B cell (primary cell): ENCODE data around the gene SHC4. TPM values are rescaled to one million over a fixed set of nuclear protein-coding genes. Genes with fewer than 3 reads are reported as not detected.

Experiments
- ATAC-seq: fragments of 200-7000 bp; cut with Tn5 transposase; one replicate; pipeline ENCODE4 v1.10.0; 2021; ENCODE audit warnings: low read depth, mild to moderate bottlenecking, moderate number of reproducible peaks, moderate library complexity
- CTCF ChIA-PET: fragments of 350-600 bp; sonication (Branson Sonifier 250); formaldehyde crosslinking; loops from one replicate; lab custom pipeline; 2021; ENCODE audit warnings: antibody characterized with exemption, inconsistent platforms; lab: Charles Lee
- POLR2A ChIA-PET: fragments of 350-600 bp; sonication (Branson Sonifier 250); formaldehyde crosslinking; loops from one replicate; lab custom pipeline; 2021; ENCODE audit warnings: antibody characterized with exemption; lab: Charles Lee
- DNase-seq: peaks from one replicate; pipeline ENCODE4 v3.0.0; 2013
- H2AFZ ChIP-seq: 2 replicates; pipeline ENCODE4 v1.6.1; 2012; ENCODE audit warnings: mild to moderate bottlenecking, low read depth, low read length; ENCODE audit not compliant: insufficient read depth, poor library complexity, severe bottlenecking
- H3K27ac ChIP-seq, 2 donors: 1 replicate in 1 of 2; 2 replicates in 1 of 2; pipeline ENCODE4 v1.5.1; 2012 to 2013; ENCODE audit warnings: low read length in 2 of 2, mild to moderate bottlenecking in 2 of 2, moderate library complexity in 1 of 2
- H3K27me3 ChIP-seq, 4 experiments: fragments of 200-600 bp in 1 of 4; sonication (generic) in 1 of 4; replicated peaks in 1 of 4; 1 replicate in 2 of 4; 2 replicates in 2 of 4; pipeline versions ENCODE4 v1.6.1 to v1.7.0; 2013 to 2016; ENCODE audit warnings: low read length in 3 of 4, mild to moderate bottlenecking in 2 of 4, mixed read lengths in 1 of 4, moderate library complexity in 1 of 4; ENCODE audit not compliant: insufficient read depth in 4 of 4, control insufficient read depth in 3 of 4; ENCODE audit errors: control extremely low read depth in 1 of 4
- H3K36me3 ChIP-seq, 2 experiments: replicated peaks in 1 of 2; 1 replicate in 1 of 2; 2 replicates in 1 of 2; pipeline versions ENCODE4 v1.6.1 to v1.7.1; 2013; ENCODE audit warnings: low read length in 1 of 2; ENCODE audit not compliant: insufficient read depth in 2 of 2, control insufficient read depth in 1 of 2; ENCODE audit errors: control extremely low read depth in 1 of 2, extremely low read depth in 1 of 2
- H3K4me1 ChIP-seq, 2 donors: fragments of 200-600 bp in 1 of 2; sonication (generic) in 1 of 2; 1 replicate in 1 of 2; 2 replicates in 1 of 2; pipeline versions ENCODE4 v1.5.1 to v1.6.1; 2013 to 2017; ENCODE audit warnings: low read length in 2 of 2; ENCODE audit not compliant: control insufficient read depth in 2 of 2, insufficient read depth in 2 of 2
- H3K4me2 ChIP-seq: replicated peaks from 2 replicates; pipeline ENCODE3; 2012; ENCODE audit warnings: mild to moderate bottlenecking, low read depth, low read length; ENCODE audit not compliant: poor library complexity, severe bottlenecking
- H3K4me3 ChIP-seq, 5 experiments: fragments of 200-600 bp in 1 of 5; sonication (generic) in 1 of 5; 1 replicate in 3 of 5; 2 replicates in 2 of 5; pipeline versions ENCODE4 v1.5.1 to v1.7.0; 2011 to 2016; ENCODE audit warnings: low read length in 4 of 5, mild to moderate bottlenecking in 4 of 5, low read depth in 2 of 5, control low read depth in 1 of 5, moderate library complexity in 1 of 5; ENCODE audit not compliant: insufficient read depth in 1 of 5; ENCODE audit errors: control extremely low read depth in 1 of 5, extremely low read depth in 1 of 5
- H3K79me2 ChIP-seq: fragments of 200-600 bp; sonication (generic); one replicate; pipeline ENCODE4 v1.6.0; 2016; ENCODE audit warnings: low read length; ENCODE audit not compliant: control insufficient read depth, insufficient read depth
- H3K9ac ChIP-seq: fragments of 200-600 bp; sonication (generic); 2 replicates; pipeline ENCODE4 v1.6.1; 2017; ENCODE audit warnings: mild to moderate bottlenecking, low read length, moderate library complexity
- H3K9me3 ChIP-seq, 3 donors: one replicate each; pipeline versions ENCODE4 v1.6.1 to v1.7.1; 2013; ENCODE audit warnings: low read length in 2 of 3; ENCODE audit not compliant: control insufficient read depth in 2 of 3, insufficient read depth in 1 of 3; ENCODE audit errors: control extremely low read depth in 1 of 3
- H4K20me1 ChIP-seq: 2 replicates; pipeline ENCODE4 v1.6.0; 2012; ENCODE audit warnings: mild to moderate bottlenecking, low read length; ENCODE audit not compliant: insufficient read depth, control insufficient read depth, poor library complexity, severe bottlenecking
- H3K27ac Mint-ChIP-seq: one replicate; pipeline ENCODE4 v1.8.0; 2021; ENCODE audit warnings: mixed read lengths
- H3K27me3 Mint-ChIP-seq: one replicate; pipeline ENCODE4 v1.8.0; 2021; ENCODE audit warnings: mixed read lengths
- H3K4me1 Mint-ChIP-seq: one replicate; pipeline ENCODE4 v1.8.0; 2021; ENCODE audit warnings: mixed read lengths
- H3K4me3 Mint-ChIP-seq: one replicate; pipeline ENCODE4 v1.8.0; 2021; ENCODE audit warnings: mixed read lengths
- H3K9me3 Mint-ChIP-seq: one replicate; pipeline ENCODE4 v1.8.0; 2022; ENCODE audit warnings: mixed read lengths; ENCODE audit not compliant: insufficient read depth
- EZH2 ChIP-seq: IDR thresholded peaks from 2 replicates; pipeline ENCODE4 v1.6.1; 2012; ENCODE audit warnings: borderline replicate concordance, low read depth, mild to moderate bottlenecking, moderate library complexity, low read length; ENCODE audit not compliant: insufficient read depth, poor library complexity, severe bottlenecking
- WGBS: methylation state at CpG from one replicate; pipeline ENCODE4 v1.1.5; 2013; ENCODE audit warnings: missing lambda C conversion rate; ENCODE audit not compliant: insufficient coverage; 5-methylcytosine and 5-hydroxymethylcytosine counted together
- intact Hi-C: fragments of 100-400 bp; cut with micrococcal nuclease; formaldehyde crosslinking; loops from one replicate; pipeline ENCODE4 v1.10.0; 2022
- polyA plus RNA-seq: library from polyadenylated mRNA; depleted of rRNA; stranded (reverse); fragments of >200 nt; gene quantifications from 2 replicates; pipeline ENCODE4 v1.2.3, GENCODE V29; 2012
- total RNA-seq, 2 donors: library from RNA; stranded (reverse); fragments of 120-200 nt in 1 of 2; gene quantifications; 1 replicate in 1 of 2; 2 replicates in 1 of 2; pipeline versions ENCODE4 v1.2.3 to v1.2.4, GENCODE V29; 2013 to 2022
- TF ChIP-seq, protein P1 (sequence below): fragments of 200-600 bp; IDR thresholded peaks from one replicate; pipeline ENCODE4 v1.8.0; 2022; ENCODE audit warnings: antibody characterized with exemption, mild to moderate bottlenecking

The SHC4 gene
- total and polyA plus RNA-seq, 2 donors (not counting 1 experiment from before 2014, with no cell fraction given), result 0.04 to 0.69 TPM

GRCh38 chr15:48888191-48888590 is 75.5 kb downstream of the SHC4 start:
- WGBS, result no CpG with 5 or more reads among the region's 4 CpGs
- Histone ChIP-seq H3K27ac (no peak overlapping the region), H3K9ac (no peak overlapping the region), H3K27me3 (no peaks in the 10 kb centered on the region), H3K4me3 (no peak overlapping the region), H3K9me3 (no peaks in the 10 kb centered on the region), H3K4me2 (no peak overlapping the region), H3K79me2 (no peaks in the 10 kb centered on the region), H2AFZ (no peak overlapping the region), H3K4me1 (no peaks in the 10 kb centered on the region), H3K36me3 (no peaks in the 10 kb centered on the region), H4K20me1 (no peaks in the 10 kb centered on the region)
- H3K27ac Mint-ChIP-seq, result no peak overlapping the region
- intact Hi-C loops, result no loop called here
- peaks cover 28% of the 10 kb centered on the region for H3K27me3 Mint-ChIP-seq
- no peak overlapping the region for H3K4me3 Mint-ChIP-seq
- CTCF ChIA-PET, result no interaction called here
- H3K9me3 Mint-ChIP-seq, result no peaks in the 10 kb centered on the region
- no peak for ATAC-seq
- TF ChIP-seq EZH2, result no peak
- TF ChIP-seq, protein P1, sequence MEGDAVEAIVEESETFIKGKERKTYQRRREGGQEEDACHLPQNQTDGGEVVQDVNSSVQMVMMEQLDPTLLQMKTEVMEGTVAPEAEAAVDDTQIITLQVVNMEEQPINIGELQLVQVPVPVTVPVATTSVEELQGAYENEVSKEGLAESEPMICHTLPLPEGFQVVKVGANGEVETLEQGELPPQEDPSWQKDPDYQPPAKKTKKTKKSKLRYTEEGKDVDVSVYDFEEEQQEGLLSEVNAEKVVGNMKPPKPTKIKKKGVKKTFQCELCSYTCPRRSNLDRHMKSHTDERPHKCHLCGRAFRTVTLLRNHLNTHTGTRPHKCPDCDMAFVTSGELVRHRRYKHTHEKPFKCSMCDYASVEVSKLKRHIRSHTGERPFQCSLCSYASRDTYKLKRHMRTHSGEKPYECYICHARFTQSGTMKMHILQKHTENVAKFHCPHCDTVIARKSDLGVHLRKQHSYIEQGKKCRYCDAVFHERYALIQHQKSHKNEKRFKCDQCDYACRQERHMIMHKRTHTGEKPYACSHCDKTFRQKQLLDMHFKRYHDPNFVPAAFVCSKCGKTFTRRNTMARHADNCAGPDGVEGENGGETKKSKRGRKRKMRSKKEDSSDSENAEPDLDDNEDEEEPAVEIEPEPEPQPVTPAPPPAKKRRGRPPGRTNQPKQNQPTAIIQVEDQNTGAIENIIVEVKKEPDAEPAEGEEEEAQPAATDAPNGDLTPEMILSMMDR, result no peak
- POLR2A ChIA-PET, result no interaction called here
- no peak for DNase-seq
- no peaks in the 10 kb centered on the region for H3K4me1 Mint-ChIP-seq

GRCh38 chr15:48887144-48887543 is 76.6 kb downstream of the SHC4 start:
- Histone ChIP-seq H3K79me2 (no peaks in the 10 kb centered on the region), H3K27ac (no peak overlapping the region), H2AFZ (no peak overlapping the region), H3K36me3 (no peaks in the 10 kb centered on the region), H3K9ac (no peak overlapping the region), H3K27me3 (no peaks in the 10 kb centered on the region), H3K4me1 (no peaks in the 10 kb centered on the region), H3K9me3 (no peaks in the 10 kb centered on the region), H4K20me1 (no peaks in the 10 kb centered on the region), H3K4me3 (no peak overlapping the region), H3K4me2 (no peak overlapping the region)
- ATAC-seq, result no peak
- DNase-seq, result no peak
- intact Hi-C loops, result no loop called here
- Mint-ChIP-seq H3K4me1 (no peaks in the 10 kb centered on the region), H3K9me3 (no peaks in the 10 kb centered on the region), H3K27me3 (peaks cover 21% of the 10 kb centered on the region), H3K27ac (no peak overlapping the region), H3K4me3 (no peak overlapping the region)
- no CpG with 5 or more reads among the region's 2 CpGs for WGBS
- ChIA-PET CTCF (no interaction called here), POLR2A (no interaction called here)
- TF ChIP-seq EZH2, result no peak
- TF ChIP-seq, protein P1, result no peak
